Stimulated activated CD8-positive, alpha-beta memory T cell treated with anti-CD3 and anti-CD28 coated beads, Interleukin-7, amount 100 ng/mL, for 48 hours (primary cell): ENCODE results near the gene DNASE2B.
A peak's percentile ranks its signal among the peaks of the same experiment; 100 is the strongest.

Source experiments
- DNase-seq, 2 donors: peaks; one replicate each; pipeline ENCODE4 v3.0.0-alpha.2; 2020; ENCODE audit warnings: low read depth in 1 of 2; ENCODE audit errors: extremely low read depth in 1 of 2

Gene DNASE2B, protein sequence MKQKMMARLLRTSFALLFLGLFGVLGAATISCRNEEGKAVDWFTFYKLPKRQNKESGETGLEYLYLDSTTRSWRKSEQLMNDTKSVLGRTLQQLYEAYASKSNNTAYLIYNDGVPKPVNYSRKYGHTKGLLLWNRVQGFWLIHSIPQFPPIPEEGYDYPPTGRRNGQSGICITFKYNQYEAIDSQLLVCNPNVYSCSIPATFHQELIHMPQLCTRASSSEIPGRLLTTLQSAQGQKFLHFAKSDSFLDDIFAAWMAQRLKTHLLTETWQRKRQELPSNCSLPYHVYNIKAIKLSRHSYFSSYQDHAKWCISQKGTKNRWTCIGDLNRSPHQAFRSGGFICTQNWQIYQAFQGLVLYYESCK

DNA sequence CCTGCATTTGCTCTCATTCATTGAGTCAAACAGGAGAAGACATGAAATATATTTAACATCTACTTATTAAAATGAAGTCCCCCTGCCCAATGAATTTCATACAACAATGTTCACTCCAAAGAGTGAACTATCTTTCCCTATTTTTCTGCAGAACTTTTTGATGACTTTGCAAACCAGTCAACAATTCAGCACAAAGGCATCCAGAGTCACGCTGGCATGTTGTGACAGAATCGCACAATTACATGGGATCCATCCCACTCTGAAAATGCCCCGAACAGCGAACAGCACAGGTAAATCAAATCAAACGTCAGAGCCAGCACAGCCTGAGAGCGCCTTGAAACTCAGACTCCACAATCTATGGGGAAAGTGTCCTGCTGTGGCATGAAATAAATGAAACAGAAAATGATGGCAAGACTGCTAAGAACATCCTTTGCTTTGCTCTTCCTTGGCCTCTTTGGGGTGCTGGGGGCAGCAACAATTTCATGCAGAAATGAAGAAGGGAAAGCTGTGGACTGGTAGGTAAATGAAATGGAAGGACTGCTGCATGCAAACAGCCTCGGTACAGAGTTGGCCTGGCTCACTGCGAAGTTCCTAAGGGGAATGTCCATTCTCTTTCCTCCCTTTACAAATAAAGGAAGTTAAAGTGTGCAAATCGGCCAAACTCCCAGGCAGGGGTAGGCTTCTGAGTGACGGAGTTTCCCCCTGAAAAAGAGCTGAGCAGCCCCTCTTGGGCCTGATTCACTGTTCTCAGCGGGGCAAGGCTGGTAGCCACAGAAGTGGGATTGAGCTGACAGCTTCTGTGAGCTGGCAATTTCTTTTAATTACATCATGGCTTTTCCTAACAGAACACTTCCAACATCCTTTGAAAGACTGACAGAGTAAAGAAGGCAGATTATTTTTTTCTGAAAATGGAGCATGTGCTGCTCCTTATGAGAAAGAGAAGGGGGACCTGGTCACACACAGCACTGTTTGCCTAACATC, at the start of gene DNASE2B:
Gene DNASE2B, plus strand, starts transcription at position 310 of the 981 bp plus-strand sequence. Its CDS starts 81 bp downstream, at position 391.
- DNase-seq = no peak

DNA sequence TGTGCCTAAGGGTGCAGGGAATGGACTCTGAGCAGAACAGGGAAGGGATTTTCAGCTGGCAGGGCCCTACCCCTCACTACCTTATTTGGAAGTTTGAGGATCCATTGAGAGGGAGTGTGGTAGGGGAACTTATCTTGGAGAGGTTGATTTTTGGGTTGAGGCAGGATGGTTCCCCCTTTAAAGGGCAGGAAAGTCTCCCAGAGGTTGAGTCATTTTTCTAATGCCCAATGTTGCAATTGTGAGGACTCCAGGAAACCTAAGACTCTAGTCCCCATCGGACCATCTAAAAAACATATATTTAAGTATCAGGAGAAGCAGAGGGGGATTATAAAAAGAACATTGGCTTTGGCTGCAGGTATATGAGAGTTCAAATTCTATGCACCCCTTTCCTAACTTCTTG, 49.5 kb upstream of the DNASE2B start:
- no peak for DNase-seq

DNA sequence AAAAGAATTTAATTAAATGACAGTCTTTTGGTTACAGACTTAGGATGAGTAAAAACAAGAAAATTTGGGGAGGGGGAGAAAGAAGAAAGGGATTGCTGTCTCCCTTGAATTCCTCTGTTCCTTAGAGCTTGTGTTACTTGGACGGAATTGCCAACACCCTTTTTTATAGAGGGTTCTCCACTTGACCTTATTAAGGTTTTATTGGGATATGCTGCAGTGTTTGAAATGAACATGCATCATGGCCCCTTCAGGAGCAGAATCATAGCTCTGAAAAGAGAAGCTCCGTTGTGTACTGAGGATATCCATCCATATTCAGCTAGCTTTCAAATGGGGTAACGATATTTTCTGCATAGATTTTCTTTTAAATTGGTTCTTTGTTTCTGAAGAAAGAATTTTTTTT, 48.2 kb upstream of the DNASE2B start:
- no peak for DNase-seq

DNA sequence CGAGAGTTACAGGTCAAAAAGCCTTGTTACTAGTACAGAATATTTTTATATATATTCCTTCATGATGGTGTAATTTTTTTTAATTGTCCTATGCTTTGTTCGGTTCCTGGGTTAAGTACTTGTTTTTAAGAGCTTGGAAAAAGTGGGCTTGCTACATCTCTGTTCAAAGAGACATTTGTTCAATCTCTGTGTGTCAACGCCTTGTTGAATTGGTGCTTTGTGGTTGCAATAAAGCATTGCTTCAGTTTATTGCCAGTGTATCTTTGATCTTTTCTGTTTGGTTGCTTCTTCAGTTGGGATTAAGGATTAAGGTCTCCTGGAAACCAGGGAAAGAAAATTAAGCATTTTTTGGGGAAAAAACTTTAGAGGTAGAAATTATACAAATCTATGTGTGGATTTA, 47.7 kb upstream of the DNASE2B start:
- no peak for DNase-seq

DNA sequence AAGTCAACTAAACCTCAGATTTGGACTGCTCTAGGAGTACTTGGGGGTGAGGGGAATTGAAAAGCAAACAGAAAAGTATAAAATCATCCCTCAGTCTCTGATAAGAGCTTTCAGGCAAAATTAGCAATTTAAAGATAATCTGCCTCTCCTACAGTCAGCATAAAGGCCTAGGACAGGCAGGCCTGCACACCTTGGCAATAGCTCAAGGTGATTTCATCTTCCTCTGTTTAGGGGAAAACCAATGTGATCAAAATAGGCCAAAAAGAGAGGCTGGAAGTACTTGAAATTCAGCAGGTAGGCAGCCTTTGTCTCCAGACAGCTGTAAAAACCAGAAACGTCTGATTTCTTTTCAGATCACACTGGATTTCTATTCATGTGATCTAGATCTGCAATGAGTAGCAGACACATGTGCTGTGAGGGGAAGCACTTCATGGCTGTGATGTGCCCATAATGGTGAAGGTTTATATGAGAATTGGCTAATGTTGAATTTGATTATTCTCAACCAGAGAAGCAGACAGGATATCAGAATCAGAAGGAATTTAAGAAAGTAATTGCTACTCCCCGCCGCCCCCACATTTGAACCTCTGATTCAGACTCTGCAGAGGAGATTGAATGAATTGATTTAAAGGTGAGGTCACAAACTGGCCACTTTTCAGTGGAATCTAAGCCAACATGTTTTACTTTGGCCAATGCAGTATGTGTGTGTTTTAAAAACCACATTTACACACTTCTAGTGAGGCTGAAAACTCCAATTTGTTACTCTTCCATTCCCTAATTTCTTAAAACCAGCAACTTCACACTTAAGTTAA, 45.8 kb upstream of the DNASE2B start:
- DNase-seq = no peak

DNA sequence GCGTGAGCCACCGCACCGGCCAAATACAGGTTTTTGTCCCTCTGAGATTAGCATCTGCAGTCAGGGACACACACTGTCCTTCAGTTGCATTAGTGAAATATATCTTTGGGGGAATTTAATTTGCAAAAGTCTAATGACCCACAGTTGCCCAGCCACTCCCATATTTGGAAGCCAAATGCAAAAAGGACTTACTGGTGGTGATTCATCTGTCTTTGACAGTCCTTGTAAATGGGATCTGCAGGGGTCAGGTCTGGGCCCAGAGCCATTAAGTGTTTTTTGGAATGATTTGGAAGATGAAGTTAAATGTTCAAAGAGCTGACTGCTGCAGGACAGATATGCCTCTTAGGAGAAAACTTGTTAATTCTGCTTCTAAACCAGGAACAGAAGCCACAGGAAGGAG, 44.6 kb upstream of the DNASE2B start:
- no peak for DNase-seq

DNA sequence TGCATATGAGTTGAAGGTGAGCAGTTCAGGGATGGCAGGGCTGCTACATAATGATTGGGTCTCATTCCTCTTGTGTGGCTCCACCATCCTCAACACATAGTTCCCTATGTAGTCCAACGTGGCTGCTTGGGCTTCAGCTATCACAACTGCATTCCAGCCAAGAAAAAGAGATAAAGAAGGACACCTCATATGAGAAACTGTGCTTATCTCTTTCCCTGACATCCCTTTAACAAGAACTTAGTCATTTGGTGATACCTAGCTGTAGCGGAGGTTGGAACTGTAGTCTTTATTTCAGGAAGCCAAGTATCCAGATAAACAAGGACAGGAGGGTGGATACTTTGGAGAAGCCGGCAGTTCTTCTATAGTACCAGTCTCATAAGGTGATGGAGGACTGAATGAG, 42.7 kb upstream of the DNASE2B start:
- DNase-seq = no peak

DNA sequence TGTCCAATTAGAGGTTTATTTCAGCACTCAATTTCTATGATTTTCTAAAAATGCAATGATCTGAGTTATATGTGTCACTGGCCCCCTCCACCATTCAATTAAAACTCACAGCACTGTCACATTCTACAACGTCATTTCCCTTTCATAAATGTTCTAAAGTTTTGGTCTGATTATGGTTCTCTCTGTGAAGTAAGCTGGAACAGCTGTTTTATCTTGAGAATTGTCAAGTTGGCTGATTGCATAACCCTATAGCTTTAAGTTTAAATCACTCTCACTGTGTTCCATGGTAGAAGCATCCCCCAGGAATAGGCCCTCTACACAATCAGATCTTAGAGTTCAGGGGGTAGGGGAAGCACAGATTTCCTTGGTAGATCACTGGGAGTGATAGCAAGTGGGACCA, 41.4 kb upstream of the DNASE2B start:
- no peak for DNase-seq

DNA sequence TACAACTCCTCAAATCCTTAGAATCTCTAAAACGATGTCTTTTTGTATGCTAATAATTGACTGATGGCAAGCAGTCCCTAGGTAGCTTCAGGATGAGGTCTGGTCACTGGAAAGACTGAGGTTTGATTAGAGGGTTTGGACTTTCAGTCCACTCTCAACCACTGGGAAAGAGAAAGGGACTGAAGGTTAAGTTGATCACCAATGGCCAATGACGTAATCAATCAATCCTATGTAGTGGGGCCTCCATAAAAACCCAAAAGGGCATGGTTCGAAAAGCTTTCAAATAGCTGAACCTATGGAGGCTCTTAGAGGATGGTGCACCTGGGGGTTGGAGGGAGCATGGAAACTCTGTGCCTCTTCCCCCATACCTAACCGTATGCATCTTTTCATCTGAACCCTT, 39.6 kb upstream of the DNASE2B start:
- DNase-seq = no peak

DNA sequence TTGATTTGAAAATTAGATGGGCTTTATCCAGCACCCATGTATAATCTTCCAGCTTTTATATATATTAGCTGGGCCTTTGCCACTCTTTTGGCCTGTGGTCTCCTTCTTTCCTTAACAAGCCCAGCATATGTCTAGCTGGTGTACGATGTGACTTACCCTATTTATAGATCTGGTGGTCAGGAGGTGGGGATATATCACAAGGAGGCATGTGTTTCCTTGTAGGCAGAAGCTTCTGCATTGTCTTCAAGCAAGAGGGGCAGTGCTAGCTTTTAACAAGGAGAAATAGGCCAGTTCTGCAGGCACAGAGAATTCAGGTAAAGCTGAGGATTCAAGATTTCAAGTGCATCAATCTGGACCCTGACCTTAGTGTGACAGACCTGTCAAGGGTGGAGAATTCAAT, 38.0 kb upstream of the DNASE2B start:
- DNase-seq = no peak

DNA sequence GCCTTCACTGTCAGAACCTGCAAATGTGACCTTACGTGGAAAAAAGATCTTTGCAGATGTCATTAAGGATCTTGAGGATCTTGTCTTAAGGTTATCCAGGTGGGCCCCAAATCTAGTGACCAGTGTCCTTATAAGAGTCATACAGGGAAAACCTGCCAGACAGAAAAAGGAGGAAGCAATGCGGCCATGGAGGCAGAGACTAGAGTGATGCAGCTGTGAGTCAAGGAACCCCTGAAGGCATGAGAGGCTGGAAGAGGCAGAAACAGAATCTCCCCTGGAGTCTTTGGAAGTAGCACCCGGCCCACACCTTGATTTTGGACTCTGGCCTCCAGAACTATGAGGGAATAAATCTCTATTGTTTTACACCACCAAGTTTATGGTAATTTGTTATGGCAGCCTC, 36.5 kb upstream of the DNASE2B start:
- DNase-seq = no peak

DNA sequence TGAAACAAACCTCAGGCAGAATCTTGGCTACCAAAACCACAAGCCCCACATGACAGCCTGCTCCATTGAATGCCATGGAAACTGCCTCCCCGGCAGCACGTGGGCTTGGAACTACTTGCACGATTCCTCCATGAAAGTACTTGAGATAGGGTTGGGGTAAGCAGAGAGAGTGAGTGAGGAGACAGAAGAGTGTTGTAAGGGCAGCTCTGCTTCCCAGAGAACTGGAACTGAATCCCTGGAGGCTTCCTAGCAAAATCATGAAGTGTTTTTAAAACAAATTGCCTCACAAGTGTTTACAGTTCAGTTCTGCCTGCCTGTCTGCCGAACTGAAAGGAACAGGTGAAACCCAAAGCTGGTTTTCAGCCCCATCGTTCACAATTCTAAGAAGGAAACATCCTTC, 35.3 kb upstream of the DNASE2B start:
- DNase-seq = no peak

DNA sequence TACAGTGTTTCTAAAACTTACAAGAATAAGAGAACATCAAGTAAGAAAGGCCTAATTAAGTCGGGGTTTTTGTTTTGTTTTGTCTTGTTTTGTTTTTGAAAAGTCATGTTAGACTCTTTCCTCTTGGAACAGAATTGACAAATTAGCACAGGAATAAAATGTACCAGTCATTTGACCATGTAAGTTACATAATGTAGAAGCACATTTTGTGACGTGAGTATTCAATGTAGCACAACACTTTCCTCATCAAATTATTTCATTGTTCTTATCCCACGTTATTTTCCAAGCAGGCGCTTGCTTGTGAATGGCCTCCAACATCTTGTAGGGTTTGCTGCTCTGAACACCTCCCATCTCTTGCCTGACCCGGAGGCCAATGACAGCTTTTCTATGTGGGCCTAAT, 34.7 kb upstream of the DNASE2B start:
- no peak for DNase-seq

DNA sequence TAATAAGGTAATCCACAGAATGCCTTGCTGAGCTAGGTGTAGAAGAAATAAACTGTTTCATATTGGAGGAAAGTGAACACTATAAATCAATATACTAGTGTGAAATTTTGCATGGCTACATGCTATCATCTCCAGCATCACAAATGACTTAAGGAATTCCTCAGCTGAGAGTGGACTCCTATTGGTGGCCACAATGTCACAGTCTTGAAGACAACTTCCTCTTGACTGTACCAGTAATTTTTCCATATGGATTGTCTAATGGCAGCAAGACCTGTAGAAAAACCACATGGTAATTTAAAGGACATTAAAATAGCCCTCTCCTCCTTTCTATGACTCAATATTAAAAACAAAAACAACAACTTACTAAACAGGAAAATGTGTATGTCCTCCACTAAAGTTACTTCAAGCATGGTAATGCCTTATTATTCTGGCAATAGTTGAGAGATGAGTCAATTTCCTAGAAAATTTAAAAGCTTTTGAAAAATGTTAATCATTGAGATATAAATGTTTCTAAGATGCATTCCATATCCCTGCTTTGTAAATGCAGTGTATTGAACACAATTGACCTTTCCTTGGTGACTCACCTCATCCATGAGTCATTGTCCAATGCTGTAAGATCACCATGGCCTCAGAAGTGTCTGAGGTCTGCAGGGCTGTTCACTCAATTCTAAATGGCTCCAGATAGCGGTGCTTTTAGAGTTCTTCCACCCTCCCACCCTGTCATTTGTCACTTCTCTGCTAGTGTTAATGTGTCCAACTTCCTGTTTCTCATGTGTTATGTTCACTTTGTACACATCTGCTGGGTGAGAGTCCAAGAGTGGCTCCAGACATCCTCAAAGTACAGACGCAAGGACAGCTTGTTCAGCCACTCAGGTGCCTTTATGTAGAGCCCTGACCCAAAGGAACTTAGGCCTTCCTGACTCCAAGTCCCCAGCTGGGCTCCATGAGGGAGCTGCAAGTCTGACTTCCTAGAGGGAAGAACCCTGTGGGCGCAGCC, 32.8 kb upstream of the DNASE2B start:
- peak in 1 of 2 donors; percentile 5 for DNase-seq

DNA sequence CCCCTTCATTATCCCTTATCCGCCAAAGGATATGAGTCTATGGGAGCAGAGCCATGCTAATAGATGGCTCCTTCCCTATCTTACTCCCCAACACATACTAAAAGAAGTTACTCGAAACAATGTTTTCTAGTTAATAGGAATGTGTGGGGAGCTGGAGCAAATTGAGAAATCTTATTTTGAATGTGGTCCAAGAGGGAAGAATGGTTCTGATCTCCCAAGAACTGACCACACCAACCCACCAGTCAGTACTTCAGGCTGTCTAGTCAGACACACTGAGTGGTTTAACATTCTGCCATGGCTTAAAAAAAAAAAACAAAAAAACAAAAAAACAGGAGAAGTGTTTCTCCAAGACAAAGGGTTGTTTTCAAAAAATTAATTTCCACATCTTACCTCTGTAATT, 31.5 kb upstream of the DNASE2B start:
- no peak for DNase-seq

DNA sequence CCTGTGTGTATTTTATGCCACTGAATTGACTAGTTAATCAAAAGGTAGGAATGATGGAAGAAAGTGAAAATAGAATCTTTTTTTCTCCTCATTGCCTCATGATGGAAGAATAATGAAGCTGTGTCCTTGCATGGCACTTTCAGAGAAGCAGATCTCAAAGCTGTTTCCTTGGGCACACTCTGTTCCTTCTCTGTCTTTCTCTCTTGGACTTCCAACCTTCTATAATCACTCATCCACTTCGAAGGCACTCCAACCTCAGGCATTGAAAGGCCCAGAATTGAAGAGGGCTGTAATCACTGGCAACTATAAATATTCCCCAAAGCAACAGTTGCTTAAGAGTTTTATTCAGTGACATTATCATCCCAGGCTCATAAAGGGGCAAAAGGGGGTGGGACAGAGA, 31.1 kb upstream of the DNASE2B start:
- no peak for DNase-seq

DNA sequence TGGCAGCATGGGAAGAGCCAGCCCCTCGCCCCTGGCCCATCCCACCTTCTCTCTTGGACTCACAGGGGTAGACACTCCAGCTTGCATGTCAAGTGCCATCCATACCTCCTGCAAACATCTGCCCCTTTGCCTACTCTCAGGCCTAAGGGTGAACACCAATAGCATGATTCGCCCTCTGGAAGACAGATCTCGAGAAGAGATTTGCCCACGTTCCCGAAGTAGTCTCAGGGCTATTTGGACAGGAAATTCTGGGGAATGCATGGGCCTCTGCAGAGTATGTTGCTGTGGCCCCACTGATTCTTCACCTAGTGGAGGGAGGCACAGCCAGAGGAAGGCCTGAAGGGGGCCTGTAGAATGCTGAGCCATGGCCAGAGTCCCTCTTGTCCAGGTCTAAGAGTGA, 29.8 kb upstream of the DNASE2B start:
- no peak for DNase-seq

DNA sequence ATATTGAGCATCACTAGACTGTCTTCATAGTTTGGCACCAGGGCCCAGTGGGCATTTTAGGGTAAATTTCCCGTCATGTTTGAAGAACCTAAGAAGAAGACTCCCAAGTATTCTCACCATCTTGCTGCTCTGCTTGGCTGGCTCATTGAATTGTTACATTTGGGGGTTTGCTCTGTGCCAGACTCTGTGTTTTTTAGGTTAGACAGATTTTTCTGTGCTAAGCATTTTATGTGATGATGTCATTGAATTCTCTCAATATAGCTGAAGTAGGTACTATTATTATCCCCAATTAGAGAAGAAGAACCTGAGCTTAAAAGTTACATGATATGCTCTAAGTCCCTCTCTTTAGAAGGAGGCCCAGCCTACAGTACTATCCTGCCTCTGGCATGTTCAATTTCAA, 28.0 kb upstream of the DNASE2B start:
- DNase-seq = no peak

DNA sequence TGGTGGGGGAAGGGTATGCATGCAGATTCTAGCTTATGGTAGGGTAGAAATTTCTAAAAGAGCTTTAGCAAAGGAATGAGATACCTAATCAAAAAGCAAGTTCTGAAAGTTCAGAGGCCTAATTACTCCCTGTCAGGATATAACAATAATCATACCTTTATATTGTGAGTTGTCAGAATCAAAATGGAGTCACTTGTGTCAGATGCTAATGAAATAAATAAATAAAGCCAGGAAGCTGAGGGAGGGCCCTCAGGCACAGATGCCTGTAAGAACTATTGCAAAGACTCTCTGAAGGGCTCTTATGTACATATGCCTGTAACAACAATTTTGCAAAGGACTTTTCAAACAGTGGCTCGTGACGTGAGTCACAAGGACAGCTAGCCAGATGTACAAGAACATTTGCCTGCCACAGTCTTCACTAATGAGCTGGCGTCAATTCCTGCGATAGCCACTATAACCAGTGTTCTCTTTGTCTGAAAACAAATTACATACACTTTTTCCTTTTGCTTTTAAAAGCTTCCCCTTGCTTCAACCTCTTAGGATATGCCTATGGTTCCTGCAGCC, 27.4 kb upstream of the DNASE2B start:
- DNase-seq = no peak
